ENCODE data around the gene CTDSPL.

Gene CTDSPL

GRCh38 chr3:37896827-37897226 is 35.1 kb downstream of the CTDSPL start:
- DNase-seq, result no peak

- no peak for DNase-seq
These were observed 36.1 kb downstream of the CTDSPL start for GRCh38 chr3:37897763-37898162.

DNA sequence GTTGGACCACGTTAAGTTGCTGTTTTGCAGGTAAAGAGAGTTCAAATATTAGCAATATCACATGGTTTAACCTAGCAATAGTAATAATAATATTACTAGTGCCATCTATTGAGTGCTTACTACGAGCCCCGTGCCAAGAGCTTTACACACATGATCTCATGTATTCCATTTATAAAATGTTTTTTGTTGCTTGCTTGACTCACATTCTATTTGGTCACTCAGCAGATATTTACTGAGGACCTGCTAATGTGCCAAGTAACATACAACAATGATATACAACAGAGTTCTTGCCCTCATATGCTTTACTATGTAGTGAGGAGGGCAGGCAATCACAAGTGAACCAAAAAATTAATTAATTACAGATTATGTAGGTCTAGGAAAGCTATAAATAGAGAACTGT is 36.7 kb downstream of the CTDSPL start:
- DNase-seq, result no peak

- peak; percentile 15 for DNase-seq
These were observed 37.5 kb downstream of the CTDSPL start for GRCh38 chr3:37899101-37899707.

- no peak for DNase-seq
These were observed 38.1 kb downstream of the CTDSPL start for GRCh38 chr3:37899711-37900306.

- no peak for DNase-seq
These were observed 40.0 kb downstream of the CTDSPL start for GRCh38 chr3:37901721-37902120.

DNA sequence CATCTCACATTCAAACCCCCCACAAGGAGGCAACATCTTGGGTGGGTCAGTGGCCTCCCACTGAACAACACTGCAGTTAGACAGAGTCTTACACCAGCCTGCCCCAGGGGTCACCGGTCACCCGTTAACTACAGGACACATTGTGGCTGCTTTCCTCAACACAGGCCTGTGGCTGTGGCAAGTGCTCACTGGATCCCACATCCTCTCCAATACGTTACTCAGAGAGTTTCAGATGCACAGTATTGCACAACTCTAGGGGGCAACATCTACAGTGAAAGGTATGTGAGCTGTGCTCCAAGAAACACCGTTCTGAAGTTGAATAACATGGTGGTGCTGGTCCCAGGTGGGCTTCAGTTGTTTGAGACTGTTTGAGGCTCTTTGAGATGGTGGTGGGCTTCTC is 41.0 kb downstream of the CTDSPL start:
- DNase-seq, result no peak

GRCh38 chr3:37903320-37903719 is 41.6 kb downstream of the CTDSPL start:
- no peak for DNase-seq

DNA sequence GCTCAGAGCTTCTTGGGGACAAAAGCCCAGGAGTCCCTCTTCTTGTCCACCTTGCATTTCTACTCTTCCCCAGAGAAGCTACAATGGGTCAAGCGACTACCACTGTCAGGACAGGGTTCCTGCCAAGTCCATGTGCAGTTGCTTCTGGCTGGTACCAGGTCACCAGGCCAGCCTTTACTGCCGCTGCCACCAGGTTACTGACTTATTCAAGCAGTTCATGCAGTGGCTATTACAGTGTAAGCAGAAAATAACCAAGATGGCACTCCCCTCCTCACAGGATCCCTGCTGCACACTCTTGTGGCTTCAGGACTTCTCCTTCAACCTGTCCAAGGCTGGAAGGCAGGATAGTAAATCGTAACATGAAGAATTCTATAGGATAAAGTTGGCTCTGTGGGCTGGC is 42.1 kb downstream of the CTDSPL start:
- no peak for DNase-seq

GRCh38 chr3:37904601-37905000 is 42.9 kb downstream of the CTDSPL start:
- DNase-seq, result no peak

DNA sequence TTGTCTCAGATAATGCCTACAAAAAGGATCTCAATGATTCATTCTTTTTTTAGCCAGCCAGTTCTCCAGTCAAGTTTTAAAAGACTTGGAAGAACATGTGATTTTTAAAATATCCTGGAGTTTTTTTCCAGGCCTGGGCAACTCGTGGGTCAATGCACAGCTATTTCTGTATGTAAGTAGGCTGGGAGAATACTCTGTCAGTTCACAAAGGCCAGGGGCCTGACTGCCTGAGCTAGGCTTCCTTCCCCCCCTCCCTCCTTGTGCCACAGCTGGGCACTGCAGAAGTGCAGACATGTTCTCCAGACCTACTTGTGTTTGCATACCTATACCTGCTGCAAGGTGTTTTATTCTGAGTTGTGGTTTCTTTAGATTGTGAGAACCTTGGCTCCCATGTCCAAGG is 43.7 kb downstream of the CTDSPL start:
- DNase-seq, result no peak

GRCh38 chr3:37905987-37906674 is 44.5 kb downstream of the CTDSPL start:
- no peak for DNase-seq

DNA sequence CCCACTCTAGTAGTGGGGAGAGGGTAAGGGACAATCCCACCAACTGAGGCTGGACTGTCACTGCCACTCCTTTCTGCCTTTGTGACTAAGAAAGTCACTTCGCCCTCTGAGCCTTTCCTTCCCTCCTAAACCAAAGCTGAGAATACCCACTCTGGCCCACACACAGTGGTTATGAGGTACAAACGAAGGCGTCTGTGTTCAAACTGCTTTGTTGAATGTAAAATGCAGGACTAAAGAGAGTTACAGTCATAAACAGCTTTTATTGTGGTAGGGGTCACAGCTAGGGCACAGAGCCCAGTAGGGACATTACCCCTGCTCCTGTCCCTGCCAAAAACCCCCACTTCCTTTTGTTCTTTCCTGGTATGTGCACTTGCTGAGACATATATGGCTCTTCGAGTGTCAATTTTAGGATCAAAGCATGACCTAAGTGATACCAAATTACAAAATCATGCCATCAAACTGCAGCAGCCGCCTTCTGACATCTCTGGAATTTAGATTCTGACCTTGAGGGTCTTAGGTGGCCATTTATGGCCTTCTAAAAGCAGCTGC is 45.1 kb downstream of the CTDSPL start:
- peak; percentile 8 for DNase-seq

GRCh38 chr3:37907371-37907770 is 45.7 kb downstream of the CTDSPL start:
- no peak for DNase-seq

- no peak for DNase-seq
These were observed 46.2 kb downstream of the CTDSPL start for GRCh38 chr3:37907906-37908305.

DNA sequence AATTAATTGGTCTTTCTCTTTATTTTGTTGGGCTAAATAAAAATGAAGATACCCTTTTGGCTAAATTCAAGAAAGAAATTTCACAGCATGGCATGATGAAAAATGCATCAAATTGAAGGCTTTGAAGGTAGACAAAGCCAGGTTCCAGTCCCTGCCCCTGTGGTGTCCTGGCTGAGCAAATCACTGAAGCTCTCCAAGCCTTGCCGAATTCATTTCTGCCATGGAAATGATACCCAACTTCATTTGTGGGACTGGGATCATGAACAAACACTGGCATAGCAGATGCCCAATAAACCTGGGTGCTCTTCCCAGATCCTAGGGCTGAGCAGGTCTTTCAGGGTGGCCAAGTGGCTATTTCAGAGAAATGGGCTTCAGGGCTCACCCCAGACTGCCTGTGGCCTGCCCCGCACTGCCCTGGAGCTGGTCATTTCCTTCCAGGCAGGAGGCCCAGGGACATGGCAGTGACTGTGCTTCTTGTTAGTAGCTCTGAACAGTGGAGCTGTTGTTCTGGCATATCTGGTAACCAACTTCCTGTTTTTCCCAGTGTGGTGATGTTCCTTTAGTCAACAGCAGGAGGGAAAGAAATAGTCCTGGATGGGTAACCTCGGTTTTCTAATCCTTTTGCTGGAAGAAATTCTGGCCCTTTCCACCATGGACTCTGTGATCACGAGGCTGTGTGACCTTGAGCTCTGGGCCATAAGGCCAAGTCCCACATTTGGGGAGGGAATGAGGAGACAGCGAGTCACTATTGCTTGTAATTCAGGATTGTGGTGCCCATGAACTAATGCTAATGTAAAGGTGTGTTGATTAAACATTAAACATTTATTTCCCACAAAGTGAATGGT is 47.6 kb downstream of the CTDSPL start:
- no peak for DNase-seq

DNA sequence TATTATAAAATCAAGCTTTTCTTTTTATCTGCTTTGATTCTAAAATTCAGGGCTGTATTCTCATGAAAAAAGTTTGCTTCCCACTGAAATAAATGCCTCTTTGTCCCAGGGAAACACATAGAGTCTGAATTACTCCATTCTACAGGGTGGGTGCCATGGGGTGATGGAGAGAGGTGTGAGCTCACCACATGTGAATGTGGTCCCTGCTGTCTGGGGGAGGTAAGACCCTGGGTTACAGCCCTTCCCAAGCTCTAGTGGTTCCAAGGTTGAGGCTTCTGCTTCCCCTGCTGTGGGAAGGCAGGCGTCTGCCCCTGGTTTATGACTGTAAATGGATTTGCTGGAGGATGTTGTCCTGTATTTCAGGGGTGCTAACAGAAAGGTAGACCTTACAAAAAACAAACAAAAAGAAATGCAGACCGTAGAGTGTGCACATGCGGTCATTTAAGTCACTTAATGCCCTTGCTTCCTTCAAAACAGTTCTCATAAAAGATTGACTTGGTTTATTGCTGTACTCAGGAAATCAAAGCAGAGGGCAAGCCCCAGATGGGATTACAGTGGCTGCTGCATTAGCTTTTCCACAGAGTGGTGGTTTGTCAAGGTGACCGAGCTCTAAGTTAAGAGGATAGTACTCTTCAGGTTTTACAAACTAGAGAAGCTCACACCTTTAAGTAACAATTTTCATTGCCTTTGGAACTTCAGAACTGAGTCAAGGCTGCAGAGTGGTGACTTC is 49.2 kb downstream of the CTDSPL start:
- DNase-seq, result no peak

- DNase-seq, result no peak
These were observed 50.5 kb downstream of the CTDSPL start for GRCh38 chr3:37912052-37912733.

- no peak for DNase-seq
These were observed 51.8 kb downstream of the CTDSPL start for GRCh38 chr3:37913522-37913921.

DNA sequence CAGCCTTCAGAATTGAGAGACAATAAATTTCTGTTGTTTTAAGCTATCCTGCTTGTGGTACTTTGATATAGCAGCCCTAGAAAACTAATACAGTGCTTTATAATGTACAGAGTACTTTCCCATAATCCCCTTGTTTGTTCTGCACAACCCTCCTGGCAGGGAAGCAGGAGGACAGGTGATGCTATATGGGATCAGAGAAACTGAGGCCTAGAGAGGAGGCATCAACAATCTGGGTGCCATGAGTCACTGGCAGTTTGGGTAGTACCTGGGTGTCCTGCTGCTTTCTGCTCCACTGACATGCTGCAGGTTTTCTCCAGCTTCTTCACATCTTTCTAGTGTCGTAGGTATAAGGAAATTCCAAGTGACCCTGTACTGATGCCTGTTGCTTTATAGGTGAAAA is 55.0 kb downstream of the CTDSPL start:
- no peak for DNase-seq

GRCh38 chr3:37918627-37919026 is 56.9 kb downstream of the CTDSPL start:
- no peak for DNase-seq

DNA sequence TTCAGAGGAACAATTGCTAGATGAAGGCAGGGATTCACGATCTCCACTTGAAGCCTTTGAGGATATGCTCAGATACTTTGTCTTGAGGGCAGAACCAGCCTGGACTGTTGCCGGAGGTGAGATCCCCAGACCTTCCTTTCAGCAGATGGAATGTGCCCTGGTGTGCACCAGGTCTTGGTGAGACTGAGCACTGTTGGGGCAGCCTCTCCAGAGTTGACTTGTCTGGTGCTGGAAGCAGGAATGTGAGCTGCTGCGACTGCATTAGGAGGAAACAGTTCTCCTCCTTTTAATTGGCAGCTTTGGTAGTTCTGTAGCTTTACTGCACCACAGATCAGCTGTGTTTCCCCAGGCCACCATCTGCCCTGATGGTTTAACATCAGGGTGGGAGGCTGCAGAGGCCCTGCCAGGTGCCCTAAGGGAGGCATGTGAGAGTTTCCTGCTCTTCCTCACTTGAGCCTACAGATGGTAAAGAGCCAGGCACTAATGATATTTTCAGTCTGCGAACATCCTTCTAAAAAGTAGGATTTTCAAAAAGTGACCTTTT is 58.5 kb downstream of the CTDSPL start:
- DNase-seq, result no peak
